Breast epithelium (tissue), 4 donors: ENCODE measurements around the gene YAP1. TPM values are rescaled to one million over a fixed set of nuclear protein-coding genes. Genes with fewer than 3 reads are reported as not detected.

Experiments
- DNase-seq, 2 donors: peaks; one replicate each; pipeline ENCODE4 v3.0.0-alpha.2; 2019; ENCODE audit warnings: low spot score in 2 of 2
- H3K27ac ChIP-seq, 2 donors: fragments of 200-600 bp; sonication (generic) in 1 of 2; one replicate each; pipeline ENCODE4 v1.5.1; 2016 to 2019; ENCODE audit warnings: mild to moderate bottlenecking in 1 of 2
- H3K27me3 ChIP-seq, 2 donors: fragments of 200-600 bp; sonication (generic) in 1 of 2; one replicate each; pipeline versions ENCODE4 v1.5.1 to v1.6.0; 2017 to 2019; ENCODE audit warnings: control low read depth in 1 of 2, mild to moderate bottlenecking in 1 of 2
- H3K36me3 ChIP-seq: fragments of 200-600 bp; one replicate; pipeline ENCODE4 v1.5.1; 2019
- H3K4me1 ChIP-seq, 2 donors: fragments of 200-600 bp; sonication (generic); one replicate each; pipeline ENCODE4 v1.5.1; 2016 to 2019; ENCODE audit warnings: control low read depth in 1 of 2
- H3K4me3 ChIP-seq, 3 donors: fragments of 200-600 bp; sonication (generic); 1 replicate in 2 of 3; 2 replicates in 1 of 3; pipeline ENCODE4 v1.5.1; 2016 to 2019; ENCODE audit warnings: mild to moderate bottlenecking in 3 of 3, moderate library complexity in 2 of 3
- H3K9me3 ChIP-seq, 2 donors: fragments of 200-600 bp; sonication (generic) in 1 of 2; one replicate each; pipeline ENCODE4 v1.5.1; 2016 to 2019; ENCODE audit warnings: control low read depth in 1 of 2
- CTCF ChIP-seq, 3 donors: fragments of 450-650 bp; IDR thresholded peaks; one replicate each; pipeline ENCODE4 v1.5.1; 2016 to 2017; ENCODE audit warnings: antibody characterized with exemption in 3 of 3, mild to moderate bottlenecking in 3 of 3, moderate library complexity in 3 of 3
- POLR2A ChIP-seq: fragments of 450-650 bp; IDR thresholded peaks from one replicate; pipeline ENCODE4 v1.6.1; 2016; ENCODE audit warnings: antibody characterized with exemption, mild to moderate bottlenecking, moderate library complexity
- POLR2AphosphoS5 ChIP-seq, 3 donors: sonication (generic); formaldehyde crosslinking; IDR thresholded peaks; one replicate each; pipeline ENCODE4 v1.6.1; 2017; ENCODE audit warnings: antibody characterized with exemption in 3 of 3
- intact Hi-C: fragments of 100-400 bp; cut with DNase I; formaldehyde crosslinking; loops from one replicate; pipeline ENCODE4 v1.15.1; 2023; ENCODE audit warnings: low total_unique reads
- total RNA-seq, 3 donors: library from RNA; depleted of rRNA; stranded (reverse); fragments of >200 nt; gene quantifications; one replicate each; pipeline ENCODE4 v1.1.0, GENCODE V29; 2016

Gene YAP1
- total RNA-seq, 3 donors from 2014 or later: 179 to 215 (median 184) TPM

- no peaks in the 10 kb centered on the region for H3K36me3 ChIP-seq
- no peak overlapping the region for H3K27ac ChIP-seq
- no peak for DNase-seq
- H3K9me3 ChIP-seq: no peaks in the 10 kb centered on the region
- H3K27me3 ChIP-seq: no peaks in the 10 kb centered on the region
- intact Hi-C loops: loop anchor here (10.0 kb wide), 1 partner anchor 137 kb away; no protein-coding TSS in a partner anchor
- H3K4me3 ChIP-seq: no peak overlapping the region
- TF ChIP-seq POLR2A (no peak), CTCF (IDR thresholded peaks at IDR 0.05) (no peak), POLR2AphosphoS5 (IDR thresholded peaks at IDR 0.05) (no peak)
- H3K4me1 ChIP-seq: peaks cover 0 to 10% of the 10 kb centered on the region in 2 donors
Observed at GRCh38 chr11:102117472-102118113, 7.3 kb downstream of the YAP1 start.

- TF ChIP-seq CTCF (IDR thresholded peaks at IDR 0.05) (no peak), POLR2AphosphoS5 (IDR thresholded peaks at IDR 0.05) (no peak), POLR2A (no peak)
- no peaks in the 10 kb centered on the region for H3K36me3 ChIP-seq
- no peak for DNase-seq
- H3K4me1 ChIP-seq: peaks cover 0 to 10% of the 10 kb centered on the region in 2 donors
- intact Hi-C loops: loop anchor here (10.0 kb wide), 1 partner anchor 136 kb away; no protein-coding TSS in a partner anchor
- H3K4me3 ChIP-seq: no peak overlapping the region
- peak overlapping the region; percentile 16 to 48 for H3K27ac ChIP-seq
- no peaks in the 10 kb centered on the region for H3K27me3 ChIP-seq
- no peaks in the 10 kb centered on the region for H3K9me3 ChIP-seq
Observed at GRCh38 chr11:102118937-102119336, 8.7 kb downstream of the YAP1 start.

- intact Hi-C loops: loop anchor here (10.0 kb wide), 1 partner anchor 135 kb away; no protein-coding TSS in a partner anchor
- Histone ChIP-seq H3K9me3 (no peaks in the 10 kb centered on the region), H3K36me3 (no peaks in the 10 kb centered on the region), H3K27me3 (no peaks in the 10 kb centered on the region), H3K4me1 (peaks cover 0 to 10% of the 10 kb centered on the region in 2 donors), H3K27ac (peak overlapping the region in 1 of 2 donors; percentile 26), H3K4me3 (peak overlapping the region in 1 of 3 donors; percentile 12)
- DNase-seq: no peak
- TF ChIP-seq POLR2AphosphoS5 (IDR thresholded peaks at IDR 0.05) (no peak), POLR2A (no peak), CTCF (IDR thresholded peaks at IDR 0.05) (no peak)
Observed at GRCh38 chr11:102119997-102120396, 9.8 kb downstream of the YAP1 start.

- Histone ChIP-seq H3K27ac (peak overlapping the region; percentile 11 to 26), H3K36me3 (no peaks in the 10 kb centered on the region), H3K4me3 (peak overlapping the region in 1 of 3 donors; percentile 12), H3K9me3 (no peaks in the 10 kb centered on the region), H3K27me3 (no peaks in the 10 kb centered on the region), H3K4me1 (peaks cover 0 to 10% of the 10 kb centered on the region in 2 donors)
- TF ChIP-seq CTCF (IDR thresholded peaks at IDR 0.05): no peak
- no peak for TF ChIP-seq POLR2A
- TF ChIP-seq POLR2AphosphoS5 (IDR thresholded peaks at IDR 0.05): no peak
- intact Hi-C loops: no loop called here
- no peak for DNase-seq
Observed at GRCh38 chr11:102120437-102120973, 10.3 kb downstream of the YAP1 start.

GRCh38 chr11:102121329-102121728, 11.1 kb downstream of the YAP1 start:
- no peaks in the 10 kb centered on the region for H3K36me3 ChIP-seq
- H3K27ac ChIP-seq: no peak overlapping the region
- H3K4me3 ChIP-seq: no peak overlapping the region
- H3K27me3 ChIP-seq: no peaks in the 10 kb centered on the region
- intact Hi-C loops: no loop called here
- TF ChIP-seq POLR2A (no peak), POLR2AphosphoS5 (IDR thresholded peaks at IDR 0.05) (no peak), CTCF (IDR thresholded peaks at IDR 0.05) (no peak)
- H3K9me3 ChIP-seq: no peaks in the 10 kb centered on the region
- DNase-seq: no peak
- peaks cover 0 to 10% of the 10 kb centered on the region in 2 donors for H3K4me1 ChIP-seq
